Measurements from ENCODE around the gene GPBAR1. TPM values are rescaled to one million over a fixed set of nuclear protein-coding genes. Genes with fewer than 3 reads are reported as not detected.

Gene GPBAR1
- total RNA-seq, 1 donor from 2014 or later, result 1.6 TPM

GRCh38 chr2:218262237-218262600 is 1.4 kb downstream of the GPBAR1 start:
- Mint-ChIP-seq H3K4me3 (ENCODE audit: unreplicated experiment) (no peak overlapping the region), H3K27me3 (ENCODE audit: unreplicated experiment) (peaks cover 14% of the 10 kb centered on the region), H3K27ac (ENCODE audit: unreplicated experiment) (no peak overlapping the region), H3K4me1 (ENCODE audit: low read depth, unreplicated experiment) (peaks cover 28% of the 10 kb centered on the region), H3K36me3 (ENCODE audit: unreplicated experiment) (peaks cover 4% of the 10 kb centered on the region), H3K9me3 (ENCODE audit: unreplicated experiment) (peaks cover 3% of the 10 kb centered on the region)
- no peak for TF ChIP-seq CTCF (IDR thresholded peaks at IDR 0.05; ENCODE audit: partially characterized antibody, unreplicated experiment)
- DNase-seq, result no peak

- Mint-ChIP-seq H3K27ac (ENCODE audit: unreplicated experiment) (no peak overlapping the region), H3K4me1 (ENCODE audit: low read depth, unreplicated experiment) (peaks cover 26% of the 10 kb centered on the region), H3K36me3 (ENCODE audit: unreplicated experiment) (peaks cover 4% of the 10 kb centered on the region), H3K4me3 (ENCODE audit: unreplicated experiment) (no peak overlapping the region), H3K27me3 (ENCODE audit: unreplicated experiment) (peaks cover 10% of the 10 kb centered on the region), H3K9me3 (ENCODE audit: unreplicated experiment) (peaks cover 3% of the 10 kb centered on the region)
- no peak for TF ChIP-seq CTCF (IDR thresholded peaks at IDR 0.05; ENCODE audit: partially characterized antibody, unreplicated experiment)
- DNase-seq, result no peak
Measured at GRCh38 chr2:218262631-218263586, 2.1 kb downstream of the GPBAR1 start.

- Mint-ChIP-seq H3K27ac (ENCODE audit: unreplicated experiment) (no peak overlapping the region), H3K4me3 (ENCODE audit: unreplicated experiment) (peak overlapping the region; percentile 11), H3K4me1 (ENCODE audit: low read depth, unreplicated experiment) (peaks cover 22% of the 10 kb centered on the region), H3K36me3 (ENCODE audit: unreplicated experiment) (peaks cover 4% of the 10 kb centered on the region), H3K27me3 (ENCODE audit: unreplicated experiment) (peaks cover 9% of the 10 kb centered on the region), H3K9me3 (ENCODE audit: unreplicated experiment) (peaks cover 2% of the 10 kb centered on the region)
- DNase-seq, result no peak
- no peak for TF ChIP-seq CTCF (IDR thresholded peaks at IDR 0.05; ENCODE audit: partially characterized antibody, unreplicated experiment)
Measured at GRCh38 chr2:218263817-218264641, 3.2 kb downstream of the GPBAR1 start.

- Mint-ChIP-seq H3K4me1 (ENCODE audit: low read depth, unreplicated experiment) (peaks cover 17% of the 10 kb centered on the region), H3K27ac (ENCODE audit: unreplicated experiment) (no peak overlapping the region), H3K27me3 (ENCODE audit: unreplicated experiment) (peaks cover 6% of the 10 kb centered on the region), H3K9me3 (ENCODE audit: unreplicated experiment) (peaks cover 2% of the 10 kb centered on the region), H3K4me3 (ENCODE audit: unreplicated experiment) (no peak overlapping the region), H3K36me3 (ENCODE audit: unreplicated experiment) (peaks cover 4% of the 10 kb centered on the region)
- no peak for TF ChIP-seq CTCF (IDR thresholded peaks at IDR 0.05; ENCODE audit: partially characterized antibody, unreplicated experiment)
- no peak for DNase-seq
Measured at GRCh38 chr2:218264773-218265561, 4.2 kb downstream of the GPBAR1 start.
